Measurements from ENCODE around the gene SLC16A12. TPM values are rescaled to one million over a fixed set of nuclear protein-coding genes. Genes with fewer than 3 reads are reported as not detected.
A peak's percentile ranks its signal among the peaks of the same experiment; 100 is the strongest.

The SLC16A12 gene
- total RNA-seq, 1 donor from 2014 or later: not detected

GRCh38 chr10:89388806-89389205, 146.6 kb downstream of the SLC16A12 start:
- no peak overlapping the region for H3K4me3 ChIP-seq (ENCODE audit: low read depth, low read length)
- FAIRE-seq (no peak), DNase-seq (ENCODE audit: low read depth) (no peak)
- H3K36me3 ChIP-seq (ENCODE audit: control insufficient read depth, insufficient read depth, low read length): no peaks in the 10 kb centered on the region
- H3K27me3 ChIP-seq (ENCODE audit: control insufficient read depth, insufficient read depth, low read length): no peaks in the 10 kb centered on the region
- TF ChIP-seq CTCF (IDR thresholded peaks at IDR 0.05; ENCODE audit: insufficient read depth, low read length, severe bottlenecking): no peak

GRCh38 chr10:89384474-89385340, 150.7 kb downstream of the SLC16A12 start:
- no peak for TF ChIP-seq CTCF (IDR thresholded peaks at IDR 0.05; ENCODE audit: insufficient read depth, low read length, severe bottlenecking)
- H3K36me3 ChIP-seq (ENCODE audit: control insufficient read depth, insufficient read depth, low read length): no peaks in the 10 kb centered on the region
- H3K4me3 ChIP-seq (ENCODE audit: low read depth, low read length): no peak overlapping the region
- H3K27me3 ChIP-seq (ENCODE audit: control insufficient read depth, insufficient read depth, low read length): no peaks in the 10 kb centered on the region
- no peak for FAIRE-seq
- DNase-seq (ENCODE audit: low read depth): no peak

- no peak overlapping the region for H3K4me3 ChIP-seq (ENCODE audit: low read depth, low read length)
- TF ChIP-seq CTCF (IDR thresholded peaks at IDR 0.05; ENCODE audit: insufficient read depth, low read length, severe bottlenecking): no peak
- DNase-seq (ENCODE audit: low read depth): peak; percentile 55
- H3K36me3 ChIP-seq (ENCODE audit: control insufficient read depth, insufficient read depth, low read length): no peaks in the 10 kb centered on the region
- FAIRE-seq: no peak
- no peaks in the 10 kb centered on the region for H3K27me3 ChIP-seq (ENCODE audit: control insufficient read depth, insufficient read depth, low read length)
Measured at GRCh38 chr10:89382757-89383156, 152.6 kb downstream of the SLC16A12 start.

Other genes with a start within 250 kb of the SLC16A12 start
- 0.13 and 0.26 TPM in 2 replicates for gene IFIT2, start 233.5 kb downstream of the SLC16A12 start, total RNA-seq
- gene IFIT3, start 207.6 kb downstream of the SLC16A12 start, total RNA-seq: 0.13 and 0.26 TPM in 2 replicates
- gene IFIT1B, start 157.5 kb downstream of the SLC16A12 start, total RNA-seq: not detected in 2 replicates
- 0.26 TPM in 2 replicates for gene IFIT1, start 143.0 kb downstream of the SLC16A12 start, total RNA-seq
- 3.1 and 5.3 TPM in 2 replicates for gene IFIT5, start 121.0 kb downstream of the SLC16A12 start, total RNA-seq
- gene PANK1, start 109.6 kb upstream of the SLC16A12 start, total RNA-seq: 6.0 and 8.4 TPM in 2 replicates
- gene KIF20B, start 166.0 kb upstream of the SLC16A12 start, total RNA-seq: 1.7 and 2.1 TPM in 2 replicates